ENCODE data around the gene WNK2.

The WNK2 gene

GRCh38 chr9:93268551-93269314 lies 84.8 kb downstream of the WNK2 start:
- DNase-seq = peak; percentile 7 to 26

DNA sequence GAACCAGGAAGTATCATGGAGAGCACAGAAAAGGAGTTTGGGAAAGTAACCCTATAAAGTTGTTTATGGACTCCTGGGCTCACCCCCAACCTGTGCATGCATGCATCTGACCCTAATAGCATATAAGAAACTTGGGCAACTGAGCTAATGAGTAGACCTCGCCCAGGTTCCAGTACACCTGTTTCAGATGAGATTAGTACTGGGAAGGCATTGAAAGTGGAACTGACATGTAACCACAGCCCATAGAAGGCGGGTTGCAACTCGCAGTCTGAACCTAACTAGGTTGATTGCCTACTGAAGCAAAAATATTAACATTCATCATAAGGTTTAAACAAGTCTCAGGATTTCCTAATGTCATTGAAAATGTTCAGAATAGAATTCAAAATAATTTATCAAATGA lies 87.0 kb downstream of the WNK2 start:
- DNase-seq = peak in 1 of 2 experiments; percentile 0

- DNase-seq = peak in 1 of 2 experiments; percentile 3
Observed at GRCh38 chr9:93276973-93277372, 93.0 kb downstream of the WNK2 start.

DNA sequence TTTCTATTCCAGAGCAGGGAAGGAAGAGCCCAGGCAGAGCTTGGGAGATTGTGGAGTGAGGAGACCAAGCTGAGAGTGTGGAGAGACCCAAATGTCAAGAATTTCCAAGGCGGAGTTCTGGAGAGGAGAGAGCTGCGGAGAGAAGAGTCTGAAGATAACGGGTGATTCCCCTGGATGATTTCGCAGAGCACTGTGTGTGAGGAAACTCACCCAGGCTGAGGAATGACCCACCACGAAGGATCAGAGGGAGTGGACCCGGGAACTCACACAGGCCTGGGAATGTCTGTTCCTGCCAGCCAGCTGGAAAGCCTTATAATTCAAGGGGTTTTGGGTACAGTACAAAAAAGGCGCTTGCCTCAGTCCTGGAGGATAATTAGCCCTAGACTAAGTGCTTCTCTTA lies 94.2 kb downstream of the WNK2 start:
- DNase-seq = no peak

GRCh38 chr9:93280661-93281259 lies 96.8 kb downstream of the WNK2 start:
- no peak for DNase-seq

- DNase-seq = no peak
Observed at GRCh38 chr9:93286252-93287188, 102.6 kb downstream of the WNK2 start.

GRCh38 chr9:93287189-93287552 lies 103.2 kb downstream of the WNK2 start:
- no peak for DNase-seq

DNA sequence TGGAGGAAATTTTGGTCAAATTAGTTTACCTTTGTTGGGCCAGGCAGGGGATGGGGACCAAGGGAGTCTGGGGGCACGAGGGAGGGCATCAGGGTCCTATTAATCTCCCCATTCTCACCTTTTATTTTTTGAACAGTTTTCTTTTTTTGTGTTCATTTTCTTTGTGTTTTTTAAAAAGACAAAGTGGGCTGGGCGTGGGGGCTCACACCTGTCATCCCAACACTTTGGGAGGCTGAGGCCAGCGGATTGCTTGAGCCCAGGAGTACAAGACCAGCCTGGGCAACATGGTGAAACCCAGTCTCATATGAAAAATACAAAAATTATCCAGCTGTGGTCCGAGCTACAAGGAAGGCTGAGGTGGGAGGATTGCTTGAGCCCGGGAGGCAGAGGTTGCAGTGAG lies 103.7 kb downstream of the WNK2 start:
- no peak for DNase-seq

- no peak for DNase-seq
Observed at GRCh38 chr9:93288341-93288740, 104.4 kb downstream of the WNK2 start.

DNA sequence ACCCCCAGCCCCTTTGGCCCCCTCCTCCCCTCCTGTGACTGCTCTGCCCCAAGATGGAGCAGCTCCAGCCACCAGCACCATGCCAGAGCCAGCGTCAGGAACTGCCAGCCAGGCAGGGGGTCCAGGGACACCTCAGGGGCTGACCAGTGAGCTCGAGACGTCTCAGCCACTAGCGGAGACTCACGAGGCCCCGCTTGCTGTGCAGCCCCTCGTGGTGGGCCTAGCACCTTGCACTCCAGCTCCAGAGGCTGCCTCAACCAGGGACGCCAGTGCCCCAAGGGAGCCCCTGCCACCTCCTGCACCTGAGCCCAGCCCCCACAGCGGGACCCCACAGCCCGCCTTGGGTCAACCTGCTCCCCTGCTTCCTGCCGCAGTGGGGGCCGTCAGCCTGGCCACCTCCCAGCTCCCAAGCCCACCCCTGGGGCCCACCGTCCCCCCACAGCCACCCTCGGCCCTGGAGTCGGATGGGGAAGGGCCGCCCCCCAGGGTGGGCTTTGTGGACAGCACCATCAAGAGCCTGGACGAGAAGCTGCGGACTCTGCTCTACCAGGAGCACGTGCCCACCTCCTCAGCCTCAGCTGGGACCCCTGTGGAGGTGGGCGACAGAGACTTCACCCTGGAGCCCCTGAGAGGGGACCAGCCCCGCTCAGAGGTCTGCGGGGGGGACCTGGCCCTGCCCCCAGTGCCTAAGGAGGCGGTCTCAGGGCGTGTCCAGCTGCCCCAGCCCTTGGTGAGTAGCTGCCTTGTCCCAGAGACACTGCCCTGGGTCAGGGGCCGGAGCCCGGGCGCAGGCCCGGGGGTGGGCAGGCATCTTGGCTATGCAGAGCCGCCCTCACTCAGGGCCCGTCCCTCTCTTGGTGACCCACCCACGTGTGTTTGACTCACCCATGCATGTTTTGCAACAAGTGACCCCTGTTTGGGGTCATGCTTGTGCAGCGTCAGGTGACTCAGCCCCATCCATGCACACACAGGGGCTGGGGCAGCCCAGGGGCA lies 105.2 kb downstream of the WNK2 start:
- no peak for DNase-seq

GRCh38 chr9:93290495-93291434 lies 106.8 kb downstream of the WNK2 start:
- DNase-seq = no peak

DNA sequence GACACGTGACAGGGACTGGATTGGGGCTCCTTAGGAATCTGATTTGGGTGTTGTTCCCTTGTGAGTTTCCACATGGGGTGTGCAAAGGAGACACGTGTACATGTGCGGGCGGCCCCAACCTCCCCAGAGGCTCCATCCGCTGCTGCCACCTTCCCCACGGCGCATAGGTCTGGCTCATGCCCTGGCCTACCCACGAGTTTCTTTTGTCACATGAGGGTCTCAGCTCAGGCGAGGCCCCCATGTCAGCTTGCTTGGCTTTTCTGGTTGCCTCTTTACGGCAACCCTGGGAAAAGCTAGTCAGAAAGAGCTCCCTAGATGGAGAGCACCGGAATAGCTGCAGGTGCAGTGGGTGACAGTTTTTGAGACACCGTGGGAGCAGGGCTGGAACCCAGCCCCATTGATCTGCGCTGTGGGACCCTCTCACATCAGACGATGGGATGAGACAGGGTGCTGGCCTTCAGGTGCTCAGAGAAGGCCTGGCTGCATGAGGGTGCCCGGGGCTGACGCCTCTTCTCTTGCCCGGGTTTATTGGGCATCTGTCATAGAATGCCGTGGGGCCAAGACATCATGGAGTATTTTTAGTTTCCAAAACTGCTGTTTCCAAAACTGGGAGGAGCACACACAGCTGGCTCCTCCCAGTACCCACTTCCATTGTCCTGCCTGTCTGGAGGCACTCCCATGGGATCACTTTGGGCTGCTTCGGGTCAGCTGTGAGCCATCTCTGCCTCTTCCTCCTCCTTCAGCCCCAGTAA lies 107.8 kb downstream of the WNK2 start:
- DNase-seq = no peak

- DNase-seq = no peak
Observed at GRCh38 chr9:93292288-93292615, 108.3 kb downstream of the WNK2 start.

- no peak for DNase-seq
Observed at GRCh38 chr9:93292664-93293328, 108.9 kb downstream of the WNK2 start.

DNA sequence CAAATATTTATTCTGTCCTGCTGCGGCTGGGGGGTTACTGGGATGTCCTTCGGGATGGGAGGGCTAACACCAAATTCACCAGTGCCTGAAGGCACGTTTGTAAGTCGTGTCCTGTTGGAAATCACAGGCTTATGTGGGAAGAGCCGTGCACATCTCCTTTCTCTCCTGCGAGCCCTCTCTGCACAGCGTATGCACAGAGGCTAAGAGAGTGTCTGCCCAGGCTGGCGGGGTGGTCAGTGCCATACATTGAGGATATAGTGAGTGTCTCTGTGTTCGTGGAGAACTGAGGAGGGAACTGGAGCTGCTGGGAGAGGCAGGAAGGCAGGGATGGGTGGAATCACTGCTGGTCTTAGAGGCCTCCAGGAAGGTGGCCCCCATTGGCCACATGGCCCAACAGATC lies 110.1 kb downstream of the WNK2 start:
- no peak for DNase-seq

- no peak for DNase-seq
Observed at GRCh38 chr9:93295031-93295430, 111.1 kb downstream of the WNK2 start.

DNA sequence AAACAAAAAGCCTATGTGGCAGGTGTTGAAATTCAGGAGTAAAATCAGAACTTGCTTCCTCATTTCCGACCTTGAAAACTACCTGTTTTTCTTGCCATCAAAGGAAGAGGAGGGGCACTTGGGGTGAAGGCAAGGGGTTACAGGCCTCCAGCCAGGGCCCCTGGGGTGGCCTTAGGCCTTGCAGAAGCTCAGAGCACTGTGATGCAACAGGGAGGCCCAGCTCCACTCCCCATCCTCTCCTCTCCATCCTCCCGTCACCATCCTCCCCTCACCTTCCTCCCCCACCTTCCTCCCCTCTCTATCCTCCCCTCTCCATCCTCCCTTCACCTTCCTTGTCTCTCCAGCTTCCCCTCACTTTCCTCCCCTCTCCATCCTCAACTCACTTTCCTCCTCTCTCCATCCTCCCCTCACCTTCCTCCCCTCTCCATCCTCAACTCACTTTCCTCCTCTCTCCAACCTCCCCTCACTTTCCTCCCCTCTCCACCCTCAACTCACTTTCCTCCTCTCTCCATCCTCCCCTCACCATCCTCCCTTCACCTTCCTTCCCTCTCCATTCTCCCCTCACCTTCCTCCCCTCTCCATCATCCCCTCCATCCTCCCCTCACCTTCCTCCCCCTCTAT lies 111.6 kb downstream of the WNK2 start:
- no peak for DNase-seq

- no peak for DNase-seq
Observed at GRCh38 chr9:93296889-93297480, 113.0 kb downstream of the WNK2 start.
